SJSA1 (cell line): Measurements from ENCODE around the gene CDK17. TPM values are rescaled to one million over a fixed set of nuclear protein-coding genes. Genes with fewer than 3 reads are reported as not detected.
"Not testable (repeated sequence)": the region's sequence is repeated elsewhere in the genome, so short reads cannot be mapped to it uniquely, and the experiment has no call there.

Source experiments
- DNase-seq, 2 experiments: peaks; one replicate each; pipeline ENCODE4 v3.0.0-alpha.2; 2015 to 2020; ENCODE audit warnings: low spot score in 2 of 2, low read depth in 1 of 2
- H3K27ac ChIP-seq: fragments of 250-450 bp; sonication (Bioruptor Pico); 2 replicates; pipeline ENCODE4 v1.5.1; 2020; ENCODE audit warnings: mild to moderate bottlenecking, moderate library complexity
- H3K27me3 ChIP-seq: fragments of 250-450 bp; sonication (Bioruptor Pico); replicated peaks from 2 replicates; pipeline ENCODE4 v1.5.1; 2020; ENCODE audit warnings: mild to moderate bottlenecking, moderate library complexity
- H3K36me3 ChIP-seq: fragments of 250-450 bp; sonication (Bioruptor Pico); 2 replicates; pipeline ENCODE4 v1.5.1; 2020; ENCODE audit warnings: mild to moderate bottlenecking
- H3K4me1 ChIP-seq: fragments of 250-450 bp; sonication (Bioruptor Pico); replicated peaks from 2 replicates; pipeline ENCODE4 v1.6.1; 2021; ENCODE audit warnings: mild to moderate bottlenecking
- H3K4me3 ChIP-seq: fragments of 250-450 bp; sonication (Bioruptor Pico); 2 replicates; pipeline ENCODE4 v1.5.1; 2020; ENCODE audit warnings: mild to moderate bottlenecking
- H3K9me3 ChIP-seq: fragments of 250-450 bp; sonication (Bioruptor Pico); replicated peaks from 2 replicates; pipeline ENCODE4 v1.5.1; 2020; ENCODE audit warnings: mild to moderate bottlenecking
- total RNA-seq: library from RNA; depleted of rRNA; stranded (reverse); fragments of >200 nt; shearing (Covaris generic); gene quantifications from 2 replicates; pipeline ENCODE4 v1.2.3, GENCODE V29; 2014

The CDK17 gene
- total RNA-seq, 1 experiment from 2014 or later: 38.4 TPM

GRCh38 chr12:96393229-96393628 is 7.0 kb downstream of the CDK17 start:
- H3K9me3 ChIP-seq, DNase-seq, H3K4me3 ChIP-seq, H3K27me3 ChIP-seq, H3K27ac ChIP-seq, H3K36me3 ChIP-seq: not testable (repeated sequence)
- 0 out of 2 replicates have a peak, but pooled peaks cover 15% of the 10 kb centered on the region for H3K4me1 ChIP-seq

- no peak overlapping the region for H3K27ac ChIP-seq
These were observed 7.8 kb downstream of the CDK17 start for GRCh38 chr12:96392397-96392796.

GRCh38 chr12:96387981-96388380 is 12.3 kb downstream of the CDK17 start:
- Histone ChIP-seq H3K9me3 (no peaks in the 10 kb centered on the region), H3K27ac (no peak overlapping the region), H3K4me1 (peaks cover 12% of the 10 kb centered on the region), H3K27me3 (no peaks in the 10 kb centered on the region), H3K4me3 (no peak overlapping the region), H3K36me3 (0 out of 2 replicates have a peak, but pooled peaks cover 2% of the 10 kb centered on the region)
- no peak for DNase-seq

More at GRCh38 chr12:96392397-96392796, 7.8 kb downstream of the CDK17 start:
- Histone ChIP-seq H3K36me3 (no peaks in the 10 kb centered on the region), H3K9me3 (no peaks in the 10 kb centered on the region), H3K4me3 (no peak overlapping the region), H3K4me1 (0 out of 2 replicates have a peak, but pooled peaks cover 12% of the 10 kb centered on the region), H3K27me3 (no peaks in the 10 kb centered on the region)
- no peak for DNase-seq

- Histone ChIP-seq H3K4me1 (peaks cover 10% of the 10 kb centered on the region), H3K9me3 (no peaks in the 10 kb centered on the region), H3K4me3 (no peak overlapping the region), H3K27ac (no peak overlapping the region), H3K27me3 (no peaks in the 10 kb centered on the region), H3K36me3 (0 out of 2 replicates have a peak, but pooled peaks cover 2% of the 10 kb centered on the region)
- no peak for DNase-seq
These were observed 13.4 kb downstream of the CDK17 start for GRCh38 chr12:96386794-96387193.

GRCh38 chr12:96383991-96384390 is 16.2 kb downstream of the CDK17 start:
- Histone ChIP-seq H3K4me3 (no peak overlapping the region), H3K9me3 (no peaks in the 10 kb centered on the region), H3K36me3 (0 out of 2 replicates have a peak, but pooled peaks cover 2% of the 10 kb centered on the region), H3K27me3 (no peaks in the 10 kb centered on the region), H3K27ac (no peak overlapping the region), H3K4me1 (peaks cover 10% of the 10 kb centered on the region)
- DNase-seq: peak in 1 of 2 experiments; percentile 11

- no peak overlapping the region for H3K27ac ChIP-seq
- 0 out of 2 replicates have a peak, but pooled peaks cover 2% of the 10 kb centered on the region for H3K36me3 ChIP-seq
- DNase-seq: no peak
- H3K4me3 ChIP-seq: no peak overlapping the region
- H3K9me3 ChIP-seq: no peaks in the 10 kb centered on the region
- H3K4me1 ChIP-seq: peaks cover 10% of the 10 kb centered on the region
- H3K27me3 ChIP-seq: no peaks in the 10 kb centered on the region
These were observed 16.9 kb downstream of the CDK17 start for GRCh38 chr12:96383371-96383770.

- H3K27me3 ChIP-seq, H3K36me3 ChIP-seq, H3K27ac ChIP-seq, DNase-seq, H3K4me3 ChIP-seq, H3K9me3 ChIP-seq: not testable (repeated sequence)
- peaks cover 12% of the 10 kb centered on the region for H3K4me1 ChIP-seq
These were observed 20.5 kb downstream of the CDK17 start for GRCh38 chr12:96379743-96380142.

GRCh38 chr12:96378319-96378718 is 21.9 kb downstream of the CDK17 start:
- H3K27ac ChIP-seq: no peak overlapping the region
- no peak for DNase-seq
- no peak overlapping the region for H3K4me3 ChIP-seq
- H3K4me1 ChIP-seq: peaks cover 2% of the 10 kb centered on the region; the same call in 1 of the 2 replicates
- no peaks in the 10 kb centered on the region for H3K9me3 ChIP-seq
- H3K36me3 ChIP-seq: peaks cover 5% of the 10 kb centered on the region; the same call in 1 of the 2 replicates
- no peaks in the 10 kb centered on the region for H3K27me3 ChIP-seq

- Histone ChIP-seq H3K27me3 (no peaks in the 10 kb centered on the region), H3K27ac (no peak overlapping the region), H3K4me1 (0 out of 2 replicates have a peak, but pooled peaks cover 2% of the 10 kb centered on the region), H3K36me3 (peaks cover 5% of the 10 kb centered on the region; the same call in 1 of the 2 replicates), H3K4me3 (no peak overlapping the region), H3K9me3 (no peaks in the 10 kb centered on the region)
- DNase-seq: no peak
These were observed 23.4 kb downstream of the CDK17 start for GRCh38 chr12:96376865-96377264.

GRCh38 chr12:96375841-96376604 is 24.2 kb downstream of the CDK17 start:
- no peak for DNase-seq
- Histone ChIP-seq H3K4me1 (0 out of 2 replicates have a peak, but pooled peaks cover 4% of the 10 kb centered on the region), H3K27me3 (no peaks in the 10 kb centered on the region), H3K4me3 (no peak overlapping the region), H3K9me3 (no peaks in the 10 kb centered on the region), H3K36me3 (peaks cover 5% of the 10 kb centered on the region; the same call in 1 of the 2 replicates), H3K27ac (no peak overlapping the region)

- 0 out of 2 replicates have a peak, but pooled peaks cover 7% of the 10 kb centered on the region for H3K4me1 ChIP-seq
These were observed 25.1 kb downstream of the CDK17 start for GRCh38 chr12:96375170-96375569.

GRCh38 chr12:96371790-96372699 is 28.2 kb downstream of the CDK17 start:
- H3K27ac ChIP-seq: no peak overlapping the region
- no peak for DNase-seq

More at GRCh38 chr12:96375170-96375569, 25.1 kb downstream of the CDK17 start:
- Histone ChIP-seq H3K4me3 (no peak overlapping the region), H3K9me3 (no peaks in the 10 kb centered on the region), H3K27ac (no peak overlapping the region), H3K27me3 (no peaks in the 10 kb centered on the region), H3K36me3 (peaks cover 5% of the 10 kb centered on the region; the same call in 1 of the 2 replicates)
- no peak for DNase-seq

GRCh38 chr12:96371138-96371789 is 29.0 kb downstream of the CDK17 start:
- no peak overlapping the region for H3K27ac ChIP-seq
- DNase-seq: no peak
- H3K4me1 ChIP-seq: 0 out of 2 replicates have a peak, but pooled peaks cover 5% of the 10 kb centered on the region

More at GRCh38 chr12:96371790-96372699, 28.2 kb downstream of the CDK17 start:
- no peaks in the 10 kb centered on the region for H3K9me3 ChIP-seq
- H3K27me3 ChIP-seq: no peaks in the 10 kb centered on the region
- H3K36me3 ChIP-seq: no peaks in the 10 kb centered on the region
- 0 out of 2 replicates have a peak, but pooled peaks cover 7% of the 10 kb centered on the region for H3K4me1 ChIP-seq
- H3K4me3 ChIP-seq: no peak overlapping the region

More at GRCh38 chr12:96371138-96371789, 29.0 kb downstream of the CDK17 start:
- Histone ChIP-seq H3K4me3 (no peak overlapping the region), H3K36me3 (no peaks in the 10 kb centered on the region), H3K27me3 (no peaks in the 10 kb centered on the region), H3K9me3 (no peaks in the 10 kb centered on the region)
